ENCODE measurements around the gene GIMAP8. TPM values are rescaled to one million over a fixed set of nuclear protein-coding genes. Genes with fewer than 3 reads are reported as not detected.

GIMAP8 gene
- total RNA-seq, 5 donors from 2014 or later (not counting 1 experiment from before 2014, with no cell fraction given), result 17.8 to 54.6 (median 50.1) TPM

- H3K4me1 ChIP-seq (ENCODE audit: control insufficient read depth in 1 of 2, extremely low read depth in 1 of 2, insufficient read depth in 2 of 2, low read length in 2 of 2), result peaks cover 8 to 20% of the 10 kb centered on the region in 2 experiments
- no peaks in the 10 kb centered on the region for H3K9me3 ChIP-seq
- no peaks in the 10 kb centered on the region for H3K27me3 ChIP-seq (replicated peaks in 1 of 2; ENCODE audit: control insufficient read depth in 2 of 2, extremely low read depth in 1 of 2, insufficient read depth in 2 of 2, low read length in 1 of 2)
- Mint-ChIP-seq H3K36me3 (peaks cover 21% of the 10 kb centered on the region), H3K27ac (peak overlapping the region in 1 of 2 donors; percentile 67), H3K9me3 (no peaks in the 10 kb centered on the region), H3K4me3 (no peak overlapping the region), H3K4me1 (peaks cover 19 to 30% (median 23%) of the 10 kb centered on the region in 3 donors), H3K27me3 (no peaks in the 10 kb centered on the region)
- DNase-seq (no peak), ATAC-seq (replicated peaks in 1 of 4) (no peak)
- H3K36me3 ChIP-seq (ENCODE audit: control insufficient read depth in 2 of 2, extremely low read depth in 1 of 2, insufficient read depth in 1 of 2, low read length in 1 of 2), result peaks cover 7 to 30% of the 10 kb centered on the region in 2 donors
- H3K27ac ChIP-seq (ENCODE audit: low read length), result no peak overlapping the region
- CTCF ChIA-PET, result no interaction called here
- POLR2A ChIA-PET, result no interaction called here
- H3K4me3 ChIP-seq (ENCODE audit: control insufficient read depth in 1 of 2, extremely low read depth in 1 of 2, low read length in 1 of 2), result no peak overlapping the region
- 94% methylated on average over 6 of the region's 10 CpGs for WGBS (ENCODE audit: insufficient coverage)
Observed at GRCh38 chr7:150410680-150411346, 39.6 kb upstream of the GIMAP8 start.

GRCh38 chr7:150411606-150412005 is 38.8 kb upstream of the GIMAP8 start:
- no peaks in the 10 kb centered on the region for H3K27me3 Mint-ChIP-seq
- no peak overlapping the region for H3K4me3 Mint-ChIP-seq
- DNase-seq (no peak), ATAC-seq (replicated peaks in 1 of 4) (no peak)
- H3K4me1 Mint-ChIP-seq, result peaks cover 12 to 22% (median 15%) of the 10 kb centered on the region in 3 donors
- peaks cover 7 to 30% of the 10 kb centered on the region in 2 donors for H3K36me3 ChIP-seq (ENCODE audit: control insufficient read depth in 2 of 2, extremely low read depth in 1 of 2, insufficient read depth in 1 of 2, low read length in 1 of 2)
- ChIA-PET CTCF (no interaction called here), POLR2A (no interaction called here)
- H3K27ac ChIP-seq (ENCODE audit: low read length), result no peak overlapping the region
- H3K36me3 Mint-ChIP-seq, result peaks cover 21% of the 10 kb centered on the region
- H3K27ac Mint-ChIP-seq, result peak overlapping the region in 1 of 2 donors; percentile 39
- no peaks in the 10 kb centered on the region for H3K9me3 Mint-ChIP-seq
- 91% methylated on average over 11 of the region's 11 CpGs for WGBS (ENCODE audit: insufficient coverage)
- no peaks in the 10 kb centered on the region for H3K27me3 ChIP-seq (replicated peaks in 1 of 2; ENCODE audit: control insufficient read depth in 2 of 2, extremely low read depth in 1 of 2, insufficient read depth in 2 of 2, low read length in 1 of 2)
- peaks cover 3 to 12% of the 10 kb centered on the region in 2 experiments for H3K4me1 ChIP-seq (ENCODE audit: control insufficient read depth in 1 of 2, extremely low read depth in 1 of 2, insufficient read depth in 2 of 2, low read length in 2 of 2)
- no peak overlapping the region for H3K4me3 ChIP-seq (ENCODE audit: control insufficient read depth in 1 of 2, extremely low read depth in 1 of 2, low read length in 1 of 2)
- H3K9me3 ChIP-seq, result no peaks in the 10 kb centered on the region

- H3K36me3 ChIP-seq (ENCODE audit: control insufficient read depth in 2 of 2, extremely low read depth in 1 of 2, insufficient read depth in 1 of 2, low read length in 1 of 2), result peaks cover 7 to 30% of the 10 kb centered on the region in 2 donors
- POLR2A ChIA-PET, result no interaction called here
- DNase-seq (no peak), ATAC-seq (replicated peaks in 1 of 4) (no peak)
- 100% methylated on average over 2 of the region's 11 CpGs for WGBS (ENCODE audit: insufficient coverage)
- no peak overlapping the region for H3K27ac ChIP-seq (ENCODE audit: low read length)
- Mint-ChIP-seq H3K4me1 (peaks cover 9 to 19% (median 11%) of the 10 kb centered on the region in 3 donors), H3K36me3 (peaks cover 19% of the 10 kb centered on the region), H3K27me3 (no peaks in the 10 kb centered on the region), H3K9me3 (no peaks in the 10 kb centered on the region), H3K27ac (peak overlapping the region in 1 of 2 donors; percentile 39), H3K4me3 (no peak overlapping the region)
- peaks cover 0 to 9% of the 10 kb centered on the region in 2 experiments for H3K4me1 ChIP-seq (ENCODE audit: control insufficient read depth in 1 of 2, extremely low read depth in 1 of 2, insufficient read depth in 2 of 2, low read length in 2 of 2)
- CTCF ChIA-PET, result interaction anchor here in 1 of 2 donors (0.6 kb wide), 1 partner anchor 56 kb away, joined by 3 read pairs; no protein-coding TSS in a partner anchor
- no peaks in the 10 kb centered on the region for H3K9me3 ChIP-seq
- H3K4me3 ChIP-seq (ENCODE audit: control insufficient read depth in 1 of 2, extremely low read depth in 1 of 2, low read length in 1 of 2), result no peak overlapping the region
- H3K27me3 ChIP-seq (replicated peaks in 1 of 2; ENCODE audit: control insufficient read depth in 2 of 2, extremely low read depth in 1 of 2, insufficient read depth in 2 of 2, low read length in 1 of 2), result no peaks in the 10 kb centered on the region
Observed at GRCh38 chr7:150412016-150412415, 38.4 kb upstream of the GIMAP8 start.

GRCh38 chr7:150412518-150413488 is 37.6 kb upstream of the GIMAP8 start:
- Mint-ChIP-seq H3K4me3 (no peak overlapping the region), H3K27ac (no peak overlapping the region), H3K36me3 (peaks cover 17% of the 10 kb centered on the region), H3K4me1 (peaks cover 6 to 17% (median 9%) of the 10 kb centered on the region in 3 donors), H3K27me3 (no peaks in the 10 kb centered on the region), H3K9me3 (no peaks in the 10 kb centered on the region)
- no peak overlapping the region for H3K27ac ChIP-seq (ENCODE audit: low read length)
- H3K4me1 ChIP-seq (ENCODE audit: control insufficient read depth in 1 of 2, extremely low read depth in 1 of 2, insufficient read depth in 2 of 2, low read length in 2 of 2), result peaks cover 0 to 3% of the 10 kb centered on the region in 2 experiments
- POLR2A ChIA-PET, result no interaction called here
- no peak for ATAC-seq (replicated peaks in 1 of 4)
- H3K27me3 ChIP-seq (replicated peaks in 1 of 2; ENCODE audit: control insufficient read depth in 2 of 2, extremely low read depth in 1 of 2, insufficient read depth in 2 of 2, low read length in 1 of 2), result no peaks in the 10 kb centered on the region
- peaks cover 7 to 30% of the 10 kb centered on the region in 2 donors for H3K36me3 ChIP-seq (ENCODE audit: control insufficient read depth in 2 of 2, extremely low read depth in 1 of 2, insufficient read depth in 1 of 2, low read length in 1 of 2)
- DNase-seq, result no peak
- CTCF ChIA-PET, result interaction anchor here in 1 of 2 donors (0.6 kb wide), 1 partner anchor 57 kb away, joined by 3 read pairs; no protein-coding TSS in a partner anchor
- 95% methylated on average over 36 of the region's 37 CpGs for WGBS (ENCODE audit: insufficient coverage)
- H3K4me3 ChIP-seq (ENCODE audit: control insufficient read depth in 1 of 2, extremely low read depth in 1 of 2, low read length in 1 of 2), result no peak overlapping the region
- H3K9me3 ChIP-seq, result no peaks in the 10 kb centered on the region

GRCh38 chr7:150413640-150414081 is 36.8 kb upstream of the GIMAP8 start:
- no peak for DNase-seq
- Histone ChIP-seq H3K4me1 (ENCODE audit: control insufficient read depth in 1 of 2, extremely low read depth in 1 of 2, insufficient read depth in 2 of 2, low read length in 2 of 2) (peaks cover 0 to 3% of the 10 kb centered on the region in 2 experiments), H3K27me3 (replicated peaks in 1 of 2; ENCODE audit: control insufficient read depth in 2 of 2, extremely low read depth in 1 of 2, insufficient read depth in 2 of 2, low read length in 1 of 2) (no peaks in the 10 kb centered on the region), H3K4me3 (ENCODE audit: control insufficient read depth in 1 of 2, extremely low read depth in 1 of 2, low read length in 1 of 2) (no peak overlapping the region), H3K27ac (ENCODE audit: low read length) (no peak overlapping the region), H3K9me3 (no peaks in the 10 kb centered on the region), H3K36me3 (ENCODE audit: control insufficient read depth in 2 of 2, extremely low read depth in 1 of 2, insufficient read depth in 1 of 2, low read length in 1 of 2) (peaks cover 7 to 28% of the 10 kb centered on the region in 2 donors)
- POLR2A ChIA-PET, result no interaction called here
- WGBS (ENCODE audit: insufficient coverage), result 97% methylated on average over 5 of the region's 11 CpGs
- CTCF ChIA-PET, result interaction anchor here in 1 of 2 donors (0.6 kb wide), 2 partner anchors 11 to 605 kb away, joined by 3 read pairs; no protein-coding TSS in a partner anchor
- no peak for ATAC-seq (replicated peaks in 1 of 4)
- H3K4me3 Mint-ChIP-seq, result no peak overlapping the region
- H3K27ac Mint-ChIP-seq, result no peak overlapping the region
- peaks cover 4 to 13% (median 6%) of the 10 kb centered on the region in 3 donors for H3K4me1 Mint-ChIP-seq
- no peaks in the 10 kb centered on the region for H3K27me3 Mint-ChIP-seq
- no peaks in the 10 kb centered on the region for H3K9me3 Mint-ChIP-seq
- H3K36me3 Mint-ChIP-seq, result peaks cover 14% of the 10 kb centered on the region
